Choroid plexus epithelial cell (primary cell): Measurements from ENCODE around the gene PLSCR1.

Experiments
- DNase-seq: peaks from one replicate; pipeline ENCODE4 v3.0.0-alpha.2; 2010; ENCODE audit warnings: low read depth
- H3K4me3 ChIP-seq: 2 replicates; pipeline ENCODE4 v1.5.1; 2011; ENCODE audit warnings: low read depth, mild to moderate bottlenecking, control low read depth, low read length, moderate library complexity
- TF ChIP-seq, protein P1 (sequence below): conservative IDR thresholded peaks from 2 replicates; pipeline ENCODE4 v1.5.1; 2011; ENCODE audit warnings: low read depth, mild to moderate bottlenecking, control low read depth, inconsistent platforms, low read length, moderate library complexity

PLSCR1 gene

DNA sequence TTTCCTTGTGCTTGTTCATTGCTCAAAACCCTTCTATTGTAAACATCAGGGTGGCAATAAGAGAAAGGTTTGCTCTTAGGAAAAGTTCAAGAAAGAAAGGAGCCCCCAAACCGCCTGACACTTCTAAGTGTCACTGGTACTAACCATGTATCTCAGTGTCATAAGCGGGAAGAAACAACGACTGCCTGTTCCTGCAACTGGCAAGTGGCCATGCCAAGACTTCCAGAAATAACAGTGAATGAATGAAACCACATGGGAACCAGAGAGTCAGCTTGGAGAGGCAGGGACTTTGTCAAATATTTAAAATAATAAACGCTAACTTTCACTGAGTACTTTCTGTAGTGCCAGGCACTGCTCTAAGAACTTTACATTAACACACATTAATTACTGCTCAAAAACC, 76.2 kb downstream of the PLSCR1 start:
- TF ChIP-seq, protein P1, sequence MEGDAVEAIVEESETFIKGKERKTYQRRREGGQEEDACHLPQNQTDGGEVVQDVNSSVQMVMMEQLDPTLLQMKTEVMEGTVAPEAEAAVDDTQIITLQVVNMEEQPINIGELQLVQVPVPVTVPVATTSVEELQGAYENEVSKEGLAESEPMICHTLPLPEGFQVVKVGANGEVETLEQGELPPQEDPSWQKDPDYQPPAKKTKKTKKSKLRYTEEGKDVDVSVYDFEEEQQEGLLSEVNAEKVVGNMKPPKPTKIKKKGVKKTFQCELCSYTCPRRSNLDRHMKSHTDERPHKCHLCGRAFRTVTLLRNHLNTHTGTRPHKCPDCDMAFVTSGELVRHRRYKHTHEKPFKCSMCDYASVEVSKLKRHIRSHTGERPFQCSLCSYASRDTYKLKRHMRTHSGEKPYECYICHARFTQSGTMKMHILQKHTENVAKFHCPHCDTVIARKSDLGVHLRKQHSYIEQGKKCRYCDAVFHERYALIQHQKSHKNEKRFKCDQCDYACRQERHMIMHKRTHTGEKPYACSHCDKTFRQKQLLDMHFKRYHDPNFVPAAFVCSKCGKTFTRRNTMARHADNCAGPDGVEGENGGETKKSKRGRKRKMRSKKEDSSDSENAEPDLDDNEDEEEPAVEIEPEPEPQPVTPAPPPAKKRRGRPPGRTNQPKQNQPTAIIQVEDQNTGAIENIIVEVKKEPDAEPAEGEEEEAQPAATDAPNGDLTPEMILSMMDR = no peak
- peak; percentile 6 for DNase-seq
- no peak overlapping the region for H3K4me3 ChIP-seq

DNA sequence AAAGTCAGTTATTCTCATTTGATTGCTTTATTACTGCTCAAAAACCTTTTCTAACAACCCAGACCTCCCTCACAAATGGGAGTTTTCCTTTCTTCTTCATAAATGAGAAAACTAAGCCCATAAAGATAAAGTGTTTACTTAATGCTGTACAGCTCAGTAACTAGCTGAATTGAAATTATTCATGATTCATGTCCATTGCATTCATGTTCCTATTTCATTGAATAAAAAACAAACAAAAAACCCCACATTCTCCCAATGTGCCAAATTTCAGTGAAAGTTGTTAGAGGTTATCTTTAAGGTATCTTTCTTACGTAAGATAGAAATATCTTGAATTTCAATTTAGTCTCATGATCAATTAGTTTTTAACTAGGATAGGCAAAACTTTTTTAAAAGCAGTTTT, 77.8 kb downstream of the PLSCR1 start:
- DNase-seq = peak; percentile 39
- TF ChIP-seq, protein P1 = no peak
- H3K4me3 ChIP-seq = no peak overlapping the region

DNA sequence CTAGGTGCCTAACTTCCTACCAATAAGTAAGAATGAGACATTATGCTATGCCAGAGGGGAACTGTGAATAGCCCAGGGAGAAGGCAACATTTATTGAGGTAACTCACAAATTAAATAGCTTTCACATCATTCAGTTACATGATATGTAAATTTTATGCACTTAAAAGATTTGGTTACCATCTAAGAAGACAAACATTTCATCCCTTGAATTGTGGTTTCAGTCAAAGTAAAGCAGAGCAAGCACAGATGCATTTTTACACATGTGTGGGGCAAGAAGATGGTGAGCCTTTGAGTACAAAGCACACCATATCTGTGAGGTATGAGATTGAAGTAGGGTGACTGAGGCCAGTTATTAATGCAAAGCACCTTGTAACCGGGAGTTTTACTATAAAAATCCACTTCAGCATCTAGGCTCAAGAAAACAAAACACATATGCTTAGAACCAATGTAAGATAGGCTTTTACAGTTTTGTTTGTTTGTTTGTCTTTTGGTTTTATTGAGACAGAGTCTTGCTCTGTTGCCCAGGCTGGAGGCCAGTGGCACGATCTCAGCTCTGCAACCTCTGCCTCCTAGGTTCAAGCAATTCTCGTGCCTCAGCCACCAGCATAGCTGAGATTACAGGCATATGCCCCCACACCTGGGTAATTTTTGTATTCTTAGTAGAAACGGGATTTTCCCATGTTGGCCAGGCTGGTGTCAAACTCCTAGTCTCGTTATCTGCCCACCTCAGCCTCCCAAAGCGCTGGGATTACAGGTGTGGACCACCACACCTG, 78.5 kb downstream of the PLSCR1 start:
- H3K4me3 ChIP-seq = no peak overlapping the region
- DNase-seq = peak; percentile 11
- TF ChIP-seq, protein P1 = no peak
